H9 (cell line): ENCODE results near the gene FLNC. TPM values are rescaled to one million over a fixed set of nuclear protein-coding genes. Genes with fewer than 3 reads are reported as not detected.

Experiments used
- DNase-seq: peaks from one replicate; pipeline ENCODE4 v3.0.0-alpha.2; 2017
- H2AFZ ChIP-seq: one replicate; pipeline ENCODE4 v1.6.1; 2013; ENCODE audit warnings: mild to moderate bottlenecking, low read length, control low read depth, moderate library complexity
- H2AK5ac ChIP-seq: 2 replicates; pipeline ENCODE4 v1.6.1; 2013; ENCODE audit warnings: low read length, control low read depth, mixed read lengths; ENCODE audit not compliant: insufficient read length
- H2BK120ac ChIP-seq: one replicate; pipeline ENCODE4 v1.6.1; 2013; ENCODE audit warnings: low read depth, mild to moderate bottlenecking, low read length, control low read depth, inconsistent platforms; ENCODE audit not compliant: poor library complexity, severe bottlenecking
- H2BK12ac ChIP-seq: 2 replicates; pipeline ENCODE4 v1.6.1; 2013; ENCODE audit warnings: low read length, control low read depth, mixed read lengths, low read depth; ENCODE audit not compliant: insufficient read length
- H2BK15ac ChIP-seq: 2 replicates; pipeline ENCODE4 v1.6.1; 2013; ENCODE audit warnings: low read depth, low read length, control low read depth
- H2BK20ac ChIP-seq: one replicate; pipeline ENCODE4 v1.6.1; 2013; ENCODE audit warnings: low read depth, mild to moderate bottlenecking, low read length, control low read depth, inconsistent platforms; ENCODE audit not compliant: poor library complexity, severe bottlenecking
- H2BK5ac ChIP-seq: 2 replicates; pipeline ENCODE4 v1.6.1; 2013; ENCODE audit warnings: low read length, control low read depth, mixed read lengths; ENCODE audit not compliant: insufficient read length
- H3K14ac ChIP-seq: 2 replicates; pipeline ENCODE4 v1.6.1; 2013; ENCODE audit warnings: low read length, control low read depth; ENCODE audit not compliant: insufficient read depth
- H3K18ac ChIP-seq: 2 replicates; pipeline ENCODE4 v1.6.1; 2013; ENCODE audit warnings: low read depth, mild to moderate bottlenecking, mixed read lengths, low read length, control low read depth; ENCODE audit not compliant: insufficient read length
- H3K23ac ChIP-seq: 2 replicates; pipeline ENCODE4 v1.6.1; 2013; ENCODE audit warnings: low read length, control low read depth, mixed read lengths, low read depth; ENCODE audit not compliant: insufficient read length
- H3K23me2 ChIP-seq: 2 replicates; pipeline ENCODE4 v1.6.1; 2013; ENCODE audit warnings: low read depth, mild to moderate bottlenecking, mixed read lengths, low read length, control low read depth; ENCODE audit not compliant: insufficient read length, poor library complexity, severe bottlenecking
- H3K27ac ChIP-seq: 2 replicates; pipeline ENCODE4 v1.5.1; 2013; ENCODE audit warnings: low read length, control low read depth, mixed read lengths, low read depth; ENCODE audit not compliant: insufficient read length
- H3K27me3 ChIP-seq: 2 replicates; pipeline ENCODE4 v1.6.1; 2013; ENCODE audit warnings: low read length, control low read depth, inconsistent platforms; ENCODE audit not compliant: insufficient read depth
- H3K4ac ChIP-seq: 2 replicates; pipeline ENCODE4 v1.6.1; 2013; ENCODE audit warnings: low read depth, mild to moderate bottlenecking, control low read depth, inconsistent platforms, low read length, moderate library complexity
- H3K4me1 ChIP-seq: 2 replicates; pipeline ENCODE4 v1.6.1; 2013; ENCODE audit warnings: low read length, control low read depth, inconsistent platforms; ENCODE audit not compliant: insufficient read depth
- H3K4me2 ChIP-seq: 2 replicates; pipeline ENCODE4 v1.6.1; 2013; ENCODE audit warnings: low read length, control low read depth, mixed read lengths; ENCODE audit not compliant: insufficient read length, insufficient read depth
- H3K56ac ChIP-seq: 2 replicates; pipeline ENCODE4 v1.6.1; 2013; ENCODE audit warnings: low read depth, mild to moderate bottlenecking, mixed read lengths, low read length, control low read depth; ENCODE audit not compliant: insufficient read length
- H3K79me1 ChIP-seq: 2 replicates; pipeline ENCODE4 v1.6.1; 2013; ENCODE audit warnings: low read depth, mild to moderate bottlenecking, moderate library complexity, low read length, control low read depth, inconsistent platforms; ENCODE audit not compliant: insufficient read depth, poor library complexity, severe bottlenecking
- H3K79me2 ChIP-seq: 2 replicates; pipeline ENCODE4 v1.6.1; 2013; ENCODE audit warnings: low read length, control low read depth, inconsistent platforms; ENCODE audit not compliant: insufficient read depth
- H3K9ac ChIP-seq: 2 replicates; pipeline ENCODE4 v1.6.1; 2013; ENCODE audit warnings: low read length, control low read depth, mixed read lengths; ENCODE audit not compliant: insufficient read length; ENCODE audit errors: extremely low read depth
- H3K9me3 ChIP-seq: one replicate; pipeline ENCODE4 v1.6.1; 2013; ENCODE audit warnings: low read depth, low read length, inconsistent platforms; ENCODE audit not compliant: control insufficient read depth
- H3T11ph ChIP-seq: one replicate; pipeline ENCODE4 v1.6.1; 2013; ENCODE audit warnings: mild to moderate bottlenecking, low read length, control low read depth, inconsistent platforms
- H4K20me1 ChIP-seq: one replicate; pipeline ENCODE4 v1.6.1; 2013; ENCODE audit not compliant: control insufficient read depth, insufficient read length, insufficient read depth
- H4K5ac ChIP-seq: 2 replicates; pipeline ENCODE4 v1.6.1; 2013; ENCODE audit warnings: low read depth, mild to moderate bottlenecking, mixed read lengths, low read length, control low read depth; ENCODE audit not compliant: insufficient read length
- H4K8ac ChIP-seq: replicated peaks from 2 replicates; pipeline ENCODE4 v1.6.1; 2013; ENCODE audit warnings: low read length, control low read depth, mixed read lengths, low read depth; ENCODE audit not compliant: insufficient read length
- H4K91ac ChIP-seq: 2 replicates; pipeline ENCODE4 v1.6.1; 2013; ENCODE audit warnings: low read depth, mild to moderate bottlenecking, moderate library complexity, mixed read lengths, low read length, control low read depth; ENCODE audit not compliant: insufficient read length
- H3K27ac Mint-ChIP-seq, 3 experiments: 2 replicates in 2 of 3; 3 replicates in 1 of 3; pipeline ENCODE4 v1.8.0; 2020 to 2021; ENCODE audit warnings: mixed read lengths in 3 of 3, mild to moderate bottlenecking in 1 of 3, moderate library complexity in 1 of 3
- H3K27me3 Mint-ChIP-seq: 2 replicates; pipeline ENCODE4 v1.8.0; 2021; ENCODE audit warnings: low read depth, mild to moderate bottlenecking, moderate library complexity, mixed read lengths
- H3K36me3 Mint-ChIP-seq, 3 experiments: 2 replicates in 2 of 3; 3 replicates in 1 of 3; pipeline ENCODE4 v1.8.0; 2020 to 2021; ENCODE audit warnings: low read depth in 3 of 3, mixed read lengths in 3 of 3; ENCODE audit not compliant: insufficient read depth in 1 of 3
- H3K4me1 Mint-ChIP-seq, 2 experiments: 2 replicates each; pipeline ENCODE4 v1.8.0; 2020; ENCODE audit warnings: mixed read lengths in 2 of 2
- H3K4me3 Mint-ChIP-seq, 2 experiments: 2 replicates in 1 of 2; 3 replicates in 1 of 2; pipeline ENCODE4 v1.8.0; 2020 to 2021; ENCODE audit warnings: mild to moderate bottlenecking in 2 of 2, mixed read lengths in 2 of 2, moderate library complexity in 1 of 2
- H3K9me3 Mint-ChIP-seq, 2 experiments: 2 replicates in 1 of 2; 3 replicates in 1 of 2; pipeline ENCODE4 v1.8.0; 2020; ENCODE audit warnings: mild to moderate bottlenecking in 2 of 2, mixed read lengths in 2 of 2, moderate library complexity in 1 of 2
- WGBS: extraction: QIAGEN DNeasy Blood & Tissue Kit; methylation state at CpG from one replicate; pipeline ENCODE4 v1.1.7; 2013; ENCODE audit warnings: missing lambda C conversion rate, low lambda C conversion rate, mixed read lengths; ENCODE audit not compliant: insufficient read length; ENCODE audit errors: extremely low coverage; 5-methylcytosine and 5-hydroxymethylcytosine counted together
- total RNA-seq: library from RNA; stranded (reverse); gene quantifications from 2 replicates; pipeline ENCODE4 v1.2.1, GENCODE V29; 2021
- TF ChIP-seq, protein P1 (sequence below): fragments of 200-600 bp; sonication (generic); conservative IDR thresholded peaks from 3 replicates; pipeline ENCODE4 v1.8.0; 2021; ENCODE audit warnings: antibody characterized with exemption, mild to moderate bottlenecking

The FLNC gene
- total RNA-seq, 1 experiment from 2014 or later = 12.2 TPM

DNA sequence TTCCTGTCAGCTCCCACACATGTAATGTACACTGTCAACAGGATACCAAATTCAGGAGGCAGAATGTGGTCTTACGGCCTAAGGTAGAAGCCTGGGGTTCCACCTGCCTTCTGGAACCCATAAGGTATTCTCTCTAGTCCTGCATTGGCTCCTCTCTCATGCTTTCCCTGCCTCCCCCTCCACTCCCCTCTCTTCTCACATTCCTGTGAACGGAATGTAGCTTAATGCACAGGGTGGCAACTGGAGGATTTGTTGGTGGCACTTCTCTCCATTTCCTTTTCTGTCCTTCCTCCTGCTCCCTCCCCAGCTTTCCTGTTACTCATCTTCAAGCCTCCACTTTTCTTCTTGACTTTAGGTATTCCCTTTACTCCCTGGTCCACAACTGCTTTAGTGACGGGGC lies 11.5 kb upstream of the FLNC start:
- H3K9me3 ChIP-seq = no peaks in the 10 kb centered on the region
- no peaks in the 10 kb centered on the region for H3K27me3 ChIP-seq
- no peaks in the 10 kb centered on the region for H3K23me2 ChIP-seq
- no peak overlapping the region for H4K91ac ChIP-seq
- no peaks in the 10 kb centered on the region for H3K79me2 ChIP-seq
- Mint-ChIP-seq H3K36me3 (peaks cover 2 to 13% (median 4%) of the 10 kb centered on the region in 3 experiments; a peak in 4 of 7 replicates), H3K27me3 (no peaks in the 10 kb centered on the region), H3K27ac (no peak overlapping the region; a peak in 1 of 7 replicates), H3K4me1 (peaks cover 4 to 6% of the 10 kb centered on the region in 2 experiments; a peak in 3 of 4 replicates), H3K4me3 (no peak overlapping the region), H3K9me3 (no peaks in the 10 kb centered on the region)
- DNase-seq = no peak
- H2BK120ac ChIP-seq = no peak overlapping the region
- TF ChIP-seq, protein P1, sequence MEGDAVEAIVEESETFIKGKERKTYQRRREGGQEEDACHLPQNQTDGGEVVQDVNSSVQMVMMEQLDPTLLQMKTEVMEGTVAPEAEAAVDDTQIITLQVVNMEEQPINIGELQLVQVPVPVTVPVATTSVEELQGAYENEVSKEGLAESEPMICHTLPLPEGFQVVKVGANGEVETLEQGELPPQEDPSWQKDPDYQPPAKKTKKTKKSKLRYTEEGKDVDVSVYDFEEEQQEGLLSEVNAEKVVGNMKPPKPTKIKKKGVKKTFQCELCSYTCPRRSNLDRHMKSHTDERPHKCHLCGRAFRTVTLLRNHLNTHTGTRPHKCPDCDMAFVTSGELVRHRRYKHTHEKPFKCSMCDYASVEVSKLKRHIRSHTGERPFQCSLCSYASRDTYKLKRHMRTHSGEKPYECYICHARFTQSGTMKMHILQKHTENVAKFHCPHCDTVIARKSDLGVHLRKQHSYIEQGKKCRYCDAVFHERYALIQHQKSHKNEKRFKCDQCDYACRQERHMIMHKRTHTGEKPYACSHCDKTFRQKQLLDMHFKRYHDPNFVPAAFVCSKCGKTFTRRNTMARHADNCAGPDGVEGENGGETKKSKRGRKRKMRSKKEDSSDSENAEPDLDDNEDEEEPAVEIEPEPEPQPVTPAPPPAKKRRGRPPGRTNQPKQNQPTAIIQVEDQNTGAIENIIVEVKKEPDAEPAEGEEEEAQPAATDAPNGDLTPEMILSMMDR = no peak
- no peak overlapping the region for H3T11ph ChIP-seq
- no peak overlapping the region for H4K5ac ChIP-seq
- H2BK5ac ChIP-seq = no peak overlapping the region
- no peak overlapping the region for H3K56ac ChIP-seq
- no peak overlapping the region for H2AFZ ChIP-seq
- H3K23ac ChIP-seq = no peak overlapping the region
- no peaks in the 10 kb centered on the region for H3K4me1 ChIP-seq
- no peaks in the 10 kb centered on the region for H4K20me1 ChIP-seq
- H3K27ac ChIP-seq = no peak overlapping the region
- no peak overlapping the region for H3K9ac ChIP-seq
- no peak overlapping the region for H2BK20ac ChIP-seq
- no peak overlapping the region for H3K4ac ChIP-seq
- no CpG with 5 or more reads among the region's 3 CpGs for WGBS
- H3K4me2 ChIP-seq = no peak overlapping the region
- no peaks in the 10 kb centered on the region for H3K79me1 ChIP-seq
- no peak overlapping the region for H3K14ac ChIP-seq
- no peak overlapping the region for H4K8ac ChIP-seq
- H2BK12ac ChIP-seq = no peak overlapping the region
- no peak overlapping the region for H2BK15ac ChIP-seq
- H2AK5ac ChIP-seq = no peak overlapping the region
- no peak overlapping the region for H3K18ac ChIP-seq
